ENCODE results near the gene SLU7. TPM values are rescaled to one million over a fixed set of nuclear protein-coding genes. Genes with fewer than 3 reads are reported as not detected.

SLU7 gene
- polyA plus RNA-seq, 1 of the 3 experiments (the other 2 are of a cell fraction), result 22.3 TPM

DNA sequence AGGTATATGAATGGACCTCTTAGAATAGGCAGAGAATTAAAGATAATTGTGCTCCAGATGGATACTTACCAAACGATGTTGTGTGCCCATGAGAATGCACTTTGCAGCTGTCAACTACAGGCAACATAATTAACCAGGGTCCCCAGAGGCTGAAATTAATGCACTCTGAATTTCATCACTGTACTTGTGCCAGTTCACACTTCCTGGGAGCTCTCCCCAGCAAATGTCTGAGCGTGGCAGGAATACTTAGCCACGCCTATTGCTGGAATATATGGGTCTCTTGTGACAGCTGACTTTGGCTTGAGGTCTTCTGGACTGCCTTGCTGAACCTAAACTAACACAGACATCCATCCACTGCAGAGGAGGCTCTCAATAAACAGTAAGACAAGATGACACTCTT lies 36.5 kb downstream of the SLU7 start:
- H3K4me2 ChIP-seq, result no peak overlapping the region
- ChIA-PET CTCF (interaction anchor here (10.1 kb wide), 1 partner anchor 9 kb away, joined by 67 read pairs; no protein-coding TSS in a partner anchor), POLR2A (no interaction called here)
- H2AFZ ChIP-seq (ENCODE audit: low read depth), result no peak overlapping the region
- peaks cover 5% of the 10 kb centered on the region; the same call in 1 of the 2 replicates for H3K9me3 ChIP-seq
- H3K9me2 ChIP-seq, result no peaks in the 10 kb centered on the region
- no peak overlapping the region for H3K27ac ChIP-seq (ENCODE audit: low read depth in 2 of 2, low read length in 1 of 2)
- no peaks in the 10 kb centered on the region for H3K79me2 ChIP-seq (ENCODE audit: insufficient read depth)
- no peak for TF ChIP-seq MXI1 (IDR thresholded peaks at IDR 0.05; ENCODE audit: low read depth, low read length)
- TF ChIP-seq GATA2 (CRISPR knock-in tag; IDR thresholded peaks at IDR 0.05), result no peak
- TF ChIP-seq RCOR1 (IDR thresholded peaks at IDR 0.05; ENCODE audit: low read length), result no peak
- TF ChIP-seq YY1 (IDR thresholded peaks at IDR 0.05; ENCODE audit: low read depth), result no peak
- no peak for TF ChIP-seq FOXJ3 (CRISPR knock-in tag; IDR thresholded peaks at IDR 0.05)
- no peak for TF ChIP-seq ELF1 (IDR thresholded peaks at IDR 0.05)
- TF ChIP-seq FOXM1 (IDR thresholded peaks at IDR 0.05; ENCODE audit: low read depth), result no peak
- TF ChIP-seq, protein P1, sequence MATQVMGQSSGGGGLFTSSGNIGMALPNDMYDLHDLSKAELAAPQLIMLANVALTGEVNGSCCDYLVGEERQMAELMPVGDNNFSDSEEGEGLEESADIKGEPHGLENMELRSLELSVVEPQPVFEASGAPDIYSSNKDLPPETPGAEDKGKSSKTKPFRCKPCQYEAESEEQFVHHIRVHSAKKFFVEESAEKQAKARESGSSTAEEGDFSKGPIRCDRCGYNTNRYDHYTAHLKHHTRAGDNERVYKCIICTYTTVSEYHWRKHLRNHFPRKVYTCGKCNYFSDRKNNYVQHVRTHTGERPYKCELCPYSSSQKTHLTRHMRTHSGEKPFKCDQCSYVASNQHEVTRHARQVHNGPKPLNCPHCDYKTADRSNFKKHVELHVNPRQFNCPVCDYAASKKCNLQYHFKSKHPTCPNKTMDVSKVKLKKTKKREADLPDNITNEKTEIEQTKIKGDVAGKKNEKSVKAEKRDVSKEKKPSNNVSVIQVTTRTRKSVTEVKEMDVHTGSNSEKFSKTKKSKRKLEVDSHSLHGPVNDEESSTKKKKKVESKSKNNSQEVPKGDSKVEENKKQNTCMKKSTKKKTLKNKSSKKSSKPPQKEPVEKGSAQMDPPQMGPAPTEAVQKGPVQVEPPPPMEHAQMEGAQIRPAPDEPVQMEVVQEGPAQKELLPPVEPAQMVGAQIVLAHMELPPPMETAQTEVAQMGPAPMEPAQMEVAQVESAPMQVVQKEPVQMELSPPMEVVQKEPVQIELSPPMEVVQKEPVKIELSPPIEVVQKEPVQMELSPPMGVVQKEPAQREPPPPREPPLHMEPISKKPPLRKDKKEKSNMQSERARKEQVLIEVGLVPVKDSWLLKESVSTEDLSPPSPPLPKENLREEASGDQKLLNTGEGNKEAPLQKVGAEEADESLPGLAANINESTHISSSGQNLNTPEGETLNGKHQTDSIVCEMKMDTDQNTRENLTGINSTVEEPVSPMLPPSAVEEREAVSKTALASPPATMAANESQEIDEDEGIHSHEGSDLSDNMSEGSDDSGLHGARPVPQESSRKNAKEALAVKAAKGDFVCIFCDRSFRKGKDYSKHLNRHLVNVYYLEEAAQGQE (IDR thresholded peaks at IDR 0.05; ENCODE audit: low read depth, low read length), result no peak
- H4K20me1 ChIP-seq (ENCODE audit: insufficient read depth), result no peaks in the 10 kb centered on the region
- no peaks in the 10 kb centered on the region for H3K27me3 ChIP-seq (ENCODE audit: insufficient read depth)
- H3K4me3 ChIP-seq (ENCODE audit: low read depth in 2 of 2, low read length in 1 of 2), result no peak overlapping the region
- H3K4me1 ChIP-seq (ENCODE audit: control insufficient read depth in 1 of 2, insufficient read depth in 2 of 2, low read depth in 1 of 2, low read length in 1 of 2), result no peaks in the 10 kb centered on the region
- peaks cover 3% of the 10 kb centered on the region for H3F3A ChIP-seq (replicated peaks; ENCODE audit: insufficient read depth)
- no peak overlapping the region for H3K9ac ChIP-seq
- H3K36me3 ChIP-seq (replicated peaks in 1 of 2; ENCODE audit: control insufficient read depth in 1 of 2, insufficient read depth in 2 of 2, low read length in 1 of 2), result peaks cover 0 to 4% of the 10 kb centered on the region in 2 experiments
- no peak for DNase-seq
- WGBS (ENCODE audit: low lambda C conversion rate), result 70% methylated on average over 3 of the region's 3 CpGs

DNA sequence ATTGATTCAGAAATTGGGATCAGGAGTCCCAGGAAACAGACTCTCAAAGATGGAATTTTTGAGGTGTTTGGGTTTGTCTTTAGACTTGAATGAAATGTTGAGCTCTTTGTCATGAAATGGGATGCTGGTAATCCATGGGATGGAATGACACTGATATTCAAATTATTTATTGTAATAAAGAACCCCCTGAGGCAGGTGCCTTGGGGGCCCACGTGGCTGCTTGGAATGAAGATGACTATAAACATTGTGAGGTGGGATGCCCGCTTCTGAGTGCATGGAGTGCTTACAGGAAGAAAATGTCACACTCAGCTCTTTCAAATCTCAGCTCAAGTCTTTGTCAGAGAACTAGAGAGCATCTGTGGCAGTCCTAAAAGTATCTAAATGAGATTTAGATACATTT lies 38.8 kb downstream of the SLU7 start:
- CTCF ChIA-PET, result interaction anchor here (2.0 to 10.1 kb wide), 2 partner anchors 12 to 358 kb away, joined by 7 to 67 read pairs; no protein-coding TSS in a partner anchor
- no peaks in the 10 kb centered on the region for H3K9me2 ChIP-seq
- no peaks in the 10 kb centered on the region for H3K9me3 ChIP-seq
- POLR2A ChIA-PET, result no interaction called here
- no peak for DNase-seq
- peaks cover 3% of the 10 kb centered on the region for H3F3A ChIP-seq (replicated peaks; ENCODE audit: insufficient read depth)
- TF ChIP-seq JUND (IDR thresholded peaks at IDR 0.05), result no peak
- no peak for TF ChIP-seq SIN3A (IDR thresholded peaks at IDR 0.05; ENCODE audit: borderline replicate concordance, low read depth, low read length)
- no peak for TF ChIP-seq RAD21 (IDR thresholded peaks at IDR 0.05; ENCODE audit: low read length)
- TF ChIP-seq SMC3 (IDR thresholded peaks at IDR 0.05; ENCODE audit: low read depth, low read length), result no peak
- no peak for TF ChIP-seq NRF1 (IDR thresholded peaks at IDR 0.05; ENCODE audit: low read depth, low read length)
- TF ChIP-seq, protein P2, sequence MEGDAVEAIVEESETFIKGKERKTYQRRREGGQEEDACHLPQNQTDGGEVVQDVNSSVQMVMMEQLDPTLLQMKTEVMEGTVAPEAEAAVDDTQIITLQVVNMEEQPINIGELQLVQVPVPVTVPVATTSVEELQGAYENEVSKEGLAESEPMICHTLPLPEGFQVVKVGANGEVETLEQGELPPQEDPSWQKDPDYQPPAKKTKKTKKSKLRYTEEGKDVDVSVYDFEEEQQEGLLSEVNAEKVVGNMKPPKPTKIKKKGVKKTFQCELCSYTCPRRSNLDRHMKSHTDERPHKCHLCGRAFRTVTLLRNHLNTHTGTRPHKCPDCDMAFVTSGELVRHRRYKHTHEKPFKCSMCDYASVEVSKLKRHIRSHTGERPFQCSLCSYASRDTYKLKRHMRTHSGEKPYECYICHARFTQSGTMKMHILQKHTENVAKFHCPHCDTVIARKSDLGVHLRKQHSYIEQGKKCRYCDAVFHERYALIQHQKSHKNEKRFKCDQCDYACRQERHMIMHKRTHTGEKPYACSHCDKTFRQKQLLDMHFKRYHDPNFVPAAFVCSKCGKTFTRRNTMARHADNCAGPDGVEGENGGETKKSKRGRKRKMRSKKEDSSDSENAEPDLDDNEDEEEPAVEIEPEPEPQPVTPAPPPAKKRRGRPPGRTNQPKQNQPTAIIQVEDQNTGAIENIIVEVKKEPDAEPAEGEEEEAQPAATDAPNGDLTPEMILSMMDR (IDR thresholded peaks at IDR 0.05), result no peak
- H3K4me1 ChIP-seq (ENCODE audit: control insufficient read depth in 1 of 2, insufficient read depth in 2 of 2, low read depth in 1 of 2, low read length in 1 of 2), result no peaks in the 10 kb centered on the region
- no peaks in the 10 kb centered on the region for H3K79me2 ChIP-seq (ENCODE audit: insufficient read depth)
- no peaks in the 10 kb centered on the region for H4K20me1 ChIP-seq (ENCODE audit: insufficient read depth)
- no peak overlapping the region for H3K4me3 ChIP-seq (ENCODE audit: low read depth in 2 of 2, low read length in 1 of 2)
- H3K27me3 ChIP-seq (ENCODE audit: insufficient read depth), result no peaks in the 10 kb centered on the region
- no peak overlapping the region for H3K27ac ChIP-seq (ENCODE audit: low read depth in 2 of 2, low read length in 1 of 2)
- H3K36me3 ChIP-seq (replicated peaks in 1 of 2; ENCODE audit: control insufficient read depth in 1 of 2, insufficient read depth in 2 of 2, low read length in 1 of 2), result no peaks in the 10 kb centered on the region
- no peak overlapping the region for H3K9ac ChIP-seq
- H3K4me2 ChIP-seq, result no peak overlapping the region
- no peak overlapping the region for H2AFZ ChIP-seq (ENCODE audit: low read depth)
- 56% methylated on average over 2 of the region's 2 CpGs for WGBS (ENCODE audit: low lambda C conversion rate)
